ENCODE measurements around the gene WDFY4.

DNA sequence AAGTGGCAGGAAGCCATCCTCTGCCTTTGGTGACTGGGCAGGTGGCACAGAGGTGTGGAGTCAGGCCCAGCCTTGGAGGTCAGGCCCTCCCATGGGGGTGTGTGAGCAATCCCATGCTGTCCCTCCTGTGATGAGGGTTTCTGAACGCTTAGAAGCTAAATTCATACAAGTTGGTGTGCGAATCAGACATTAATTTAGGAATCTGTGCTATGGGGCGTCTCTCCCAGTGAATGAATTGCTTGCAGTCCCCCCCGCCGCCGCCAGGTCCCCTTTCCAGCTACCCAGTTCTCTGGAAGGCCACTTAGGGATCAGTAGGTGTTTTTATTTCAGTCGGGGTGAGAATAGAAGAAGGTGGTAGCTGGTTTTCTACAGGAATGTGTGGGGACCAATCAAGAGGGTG lies 217.4 kb downstream of the WDFY4 start:
- TF ChIP-seq, protein P1, sequence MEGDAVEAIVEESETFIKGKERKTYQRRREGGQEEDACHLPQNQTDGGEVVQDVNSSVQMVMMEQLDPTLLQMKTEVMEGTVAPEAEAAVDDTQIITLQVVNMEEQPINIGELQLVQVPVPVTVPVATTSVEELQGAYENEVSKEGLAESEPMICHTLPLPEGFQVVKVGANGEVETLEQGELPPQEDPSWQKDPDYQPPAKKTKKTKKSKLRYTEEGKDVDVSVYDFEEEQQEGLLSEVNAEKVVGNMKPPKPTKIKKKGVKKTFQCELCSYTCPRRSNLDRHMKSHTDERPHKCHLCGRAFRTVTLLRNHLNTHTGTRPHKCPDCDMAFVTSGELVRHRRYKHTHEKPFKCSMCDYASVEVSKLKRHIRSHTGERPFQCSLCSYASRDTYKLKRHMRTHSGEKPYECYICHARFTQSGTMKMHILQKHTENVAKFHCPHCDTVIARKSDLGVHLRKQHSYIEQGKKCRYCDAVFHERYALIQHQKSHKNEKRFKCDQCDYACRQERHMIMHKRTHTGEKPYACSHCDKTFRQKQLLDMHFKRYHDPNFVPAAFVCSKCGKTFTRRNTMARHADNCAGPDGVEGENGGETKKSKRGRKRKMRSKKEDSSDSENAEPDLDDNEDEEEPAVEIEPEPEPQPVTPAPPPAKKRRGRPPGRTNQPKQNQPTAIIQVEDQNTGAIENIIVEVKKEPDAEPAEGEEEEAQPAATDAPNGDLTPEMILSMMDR (conservative IDR thresholded peaks at IDR 0.05; ENCODE audit: low read depth, low read length) = no peak
- TF ChIP-seq MAFK (IDR thresholded peaks at IDR 0.05; ENCODE audit: low read depth, low read length) = no peak
- TF ChIP-seq, protein P2, sequence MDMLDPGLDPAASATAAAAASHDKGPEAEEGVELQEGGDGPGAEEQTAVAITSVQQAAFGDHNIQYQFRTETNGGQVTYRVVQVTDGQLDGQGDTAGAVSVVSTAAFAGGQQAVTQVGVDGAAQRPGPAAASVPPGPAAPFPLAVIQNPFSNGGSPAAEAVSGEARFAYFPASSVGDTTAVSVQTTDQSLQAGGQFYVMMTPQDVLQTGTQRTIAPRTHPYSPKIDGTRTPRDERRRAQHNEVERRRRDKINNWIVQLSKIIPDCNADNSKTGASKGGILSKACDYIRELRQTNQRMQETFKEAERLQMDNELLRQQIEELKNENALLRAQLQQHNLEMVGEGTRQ (IDR thresholded peaks at IDR 0.05; ENCODE audit: low read depth, low read length) = no peak
- TF ChIP-seq SMC3 (IDR thresholded peaks at IDR 0.05; ENCODE audit: low read depth, low read length) = no peak

Data from IMR-90 (cell line).